ENCODE data around the gene TMEM213.

TMEM213 gene, protein sequence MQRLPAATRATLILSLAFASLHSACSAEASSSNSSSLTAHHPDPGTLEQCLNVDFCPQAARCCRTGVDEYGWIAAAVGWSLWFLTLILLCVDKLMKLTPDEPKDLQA

DNA sequence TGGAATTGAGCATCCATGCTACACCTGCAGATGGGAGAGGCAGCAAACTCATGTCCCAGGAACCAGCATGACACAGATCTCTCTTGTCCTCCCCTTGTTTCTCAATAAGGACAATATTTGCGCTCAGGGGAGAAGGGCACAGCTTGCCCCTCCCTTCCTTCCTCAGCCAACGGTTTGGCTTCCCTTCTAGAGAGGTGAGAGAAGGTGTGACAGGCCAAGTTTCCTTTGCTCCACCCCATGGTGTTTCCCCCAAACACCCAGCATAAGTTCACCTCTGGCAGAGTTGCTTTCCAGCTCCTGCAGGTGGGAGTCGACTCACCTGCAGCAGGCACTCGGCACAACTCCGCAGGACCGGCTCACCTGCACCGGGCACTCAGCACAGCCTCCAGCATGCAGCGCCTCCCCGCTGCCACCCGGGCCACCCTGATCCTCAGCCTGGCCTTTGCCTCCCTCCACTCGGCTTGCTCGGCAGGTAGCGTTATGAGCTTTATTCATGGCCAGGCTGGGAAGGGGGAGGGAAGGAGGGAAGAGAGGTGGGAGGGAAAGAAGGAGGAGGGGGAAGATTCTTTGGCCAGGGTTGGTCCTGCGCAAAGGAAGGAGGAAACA is at the start of gene TMEM213, which contains the start of gene ATP6V0A4:
Gene TMEM213, plus strand, starts transcription at position 280 of the 606 bp plus-strand sequence. Its CDS starts 111 bp downstream, at position 391.
Gene ATP6V0A4, minus strand, starts transcription at position 482 of the 606 bp plus-strand sequence. CDS start 26,949 bp downstream, outside the sequence.
- DNase-seq, result no peak

GRCh38 chr7:138748666-138749065 is 49.1 kb upstream of the TMEM213 start:
- no peak for DNase-seq

DNA sequence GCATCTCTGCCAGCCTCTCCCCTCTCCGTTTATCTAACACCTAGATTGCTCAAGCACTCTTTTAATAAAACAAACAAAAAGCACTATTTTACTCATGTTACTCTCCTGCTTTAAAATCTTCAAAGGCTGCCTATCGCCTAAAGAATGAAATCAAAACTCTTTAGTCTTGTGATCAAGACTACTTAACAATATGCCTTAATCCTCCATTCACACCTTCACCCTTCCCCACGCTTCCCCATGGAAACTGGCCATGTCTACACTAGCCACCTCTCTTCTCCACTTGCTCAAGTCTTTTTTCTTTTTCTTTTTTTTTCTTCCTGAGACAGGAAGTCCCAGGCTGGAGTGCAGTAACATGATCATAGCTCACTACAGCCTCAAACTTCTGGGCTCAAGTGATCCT is 47.8 kb upstream of the TMEM213 start:
- no peak for DNase-seq

DNA sequence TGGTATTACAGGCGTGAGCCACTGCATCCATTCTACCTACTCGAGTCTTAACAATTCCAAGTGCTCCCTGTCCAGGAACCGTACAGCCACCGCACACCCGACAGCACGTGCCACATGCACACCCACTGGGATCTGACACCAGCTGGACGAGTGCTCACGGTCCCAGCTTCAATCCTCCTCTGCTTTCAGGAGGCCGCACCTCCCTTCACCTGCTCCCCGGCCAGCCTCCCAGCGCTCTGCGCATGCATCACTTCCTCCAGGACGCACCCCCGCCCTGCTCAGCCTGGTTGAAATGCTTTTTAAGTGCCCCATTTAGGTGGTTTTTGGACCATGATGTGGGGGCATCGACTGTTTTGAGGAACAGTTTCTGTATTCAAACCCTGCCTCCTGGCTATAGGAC is 47.3 kb upstream of the TMEM213 start:
- DNase-seq, result no peak

- no peak for DNase-seq
These were observed 46.8 kb upstream of the TMEM213 start for GRCh38 chr7:138750901-138751464.

DNA sequence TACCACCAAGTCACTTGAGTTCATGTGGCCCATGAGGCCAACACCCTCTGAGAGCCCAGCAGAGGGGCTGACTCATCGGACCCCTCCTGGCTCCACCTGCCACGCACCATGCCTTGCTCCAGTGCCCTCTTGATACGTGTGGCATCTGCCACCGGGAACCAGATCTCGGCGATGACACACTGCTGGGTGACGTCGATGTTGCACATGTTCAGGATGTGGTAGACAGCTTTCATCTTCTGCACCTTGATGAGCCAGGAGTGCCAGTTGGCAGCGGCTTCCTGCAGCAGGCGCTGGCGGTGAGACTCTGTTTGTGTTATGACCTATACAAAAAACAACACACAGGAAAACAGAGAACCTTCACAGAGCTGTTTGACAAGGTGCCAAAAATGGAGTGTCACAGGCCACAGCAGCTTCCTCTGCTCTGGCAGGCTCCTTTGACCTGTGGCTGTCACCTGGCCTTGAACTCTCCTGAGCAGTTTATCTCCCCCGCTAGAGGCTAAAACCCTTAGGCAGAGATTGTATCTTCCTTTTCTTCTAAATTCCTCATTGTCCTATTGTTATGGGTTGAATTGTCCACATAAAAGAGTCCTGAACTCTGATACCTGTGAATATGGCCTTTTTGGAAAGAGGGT is 45.2 kb upstream of the TMEM213 start:
- DNase-seq, result no peak

DNA sequence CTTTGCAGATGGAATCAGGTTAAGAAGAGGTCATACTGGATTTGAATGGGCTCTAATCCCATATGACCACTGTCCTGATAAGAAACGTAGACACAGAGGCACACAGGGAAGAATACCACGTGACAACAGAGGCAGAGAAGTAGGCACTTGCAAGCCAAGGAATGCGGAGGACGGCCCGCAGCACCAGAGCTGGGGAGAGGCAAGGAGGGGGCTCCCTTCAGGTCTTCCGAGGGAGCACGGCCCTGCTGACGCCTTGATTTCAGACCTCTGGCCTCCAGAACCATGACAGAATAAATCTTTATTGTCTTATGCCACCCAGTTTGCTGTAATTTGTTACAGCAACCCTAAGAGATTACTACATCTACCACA is 44.7 kb upstream of the TMEM213 start:
- DNase-seq, result no peak

DNA sequence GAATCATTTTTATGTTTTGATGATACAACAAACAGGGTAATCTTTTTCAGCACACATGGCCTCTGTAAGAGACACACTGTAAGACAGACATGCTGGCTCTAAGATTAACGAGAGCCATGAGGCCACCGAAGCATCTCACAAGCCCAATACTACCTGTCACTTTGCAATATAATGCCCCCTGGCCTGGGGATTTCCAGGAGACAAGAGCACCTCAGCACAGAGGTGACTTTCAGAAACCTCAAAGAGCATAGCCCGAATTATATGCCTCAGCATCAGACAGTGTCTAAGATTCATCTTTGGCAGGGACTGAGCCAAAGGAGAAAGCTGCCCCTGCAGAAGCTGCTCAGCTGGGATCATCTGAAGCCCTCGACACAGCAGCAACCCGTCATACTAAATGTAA is 44.2 kb upstream of the TMEM213 start:
- no peak for DNase-seq

GRCh38 chr7:138755331-138755747 is 42.5 kb upstream of the TMEM213 start:
- DNase-seq, result no peak

DNA sequence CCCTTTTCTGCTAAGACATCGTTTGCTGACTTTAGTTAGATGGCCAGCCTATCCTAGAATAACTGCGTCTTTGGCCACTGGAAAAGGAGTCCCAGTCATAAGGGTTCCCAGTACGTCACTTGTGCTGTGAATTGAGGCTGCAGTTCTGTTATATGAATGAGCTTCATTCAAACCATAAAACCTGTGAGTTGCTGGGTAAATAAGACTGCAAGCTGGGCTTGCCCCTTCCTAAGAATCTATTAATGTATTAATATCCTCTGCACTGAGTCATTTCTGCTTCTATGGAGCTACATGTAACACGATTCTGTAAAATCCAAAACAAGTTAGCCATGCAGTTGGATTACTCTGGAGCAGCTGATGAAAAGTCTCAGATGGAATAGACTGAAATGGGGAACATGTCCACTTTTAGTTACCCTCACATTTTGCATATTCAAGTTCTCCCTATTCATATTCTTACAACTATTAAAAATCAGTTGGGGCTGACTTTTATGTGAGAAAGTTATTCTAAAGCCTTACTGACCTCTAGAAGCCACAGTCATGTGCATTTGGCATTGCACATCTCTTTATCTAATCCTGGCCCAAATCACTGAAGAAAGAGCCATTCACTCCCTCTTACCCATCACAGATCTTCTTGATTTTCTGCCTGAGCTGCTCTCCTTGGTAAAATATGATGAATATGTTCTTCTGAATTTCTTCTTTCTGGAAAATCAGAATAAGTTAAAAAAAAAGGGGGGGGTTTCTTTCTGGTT is 41.8 kb upstream of the TMEM213 start:
- peak in 1 of 56 donors; percentile 4 for DNase-seq

- no peak for DNase-seq
These were observed 41.1 kb upstream of the TMEM213 start for GRCh38 chr7:138756591-138757242.

DNA sequence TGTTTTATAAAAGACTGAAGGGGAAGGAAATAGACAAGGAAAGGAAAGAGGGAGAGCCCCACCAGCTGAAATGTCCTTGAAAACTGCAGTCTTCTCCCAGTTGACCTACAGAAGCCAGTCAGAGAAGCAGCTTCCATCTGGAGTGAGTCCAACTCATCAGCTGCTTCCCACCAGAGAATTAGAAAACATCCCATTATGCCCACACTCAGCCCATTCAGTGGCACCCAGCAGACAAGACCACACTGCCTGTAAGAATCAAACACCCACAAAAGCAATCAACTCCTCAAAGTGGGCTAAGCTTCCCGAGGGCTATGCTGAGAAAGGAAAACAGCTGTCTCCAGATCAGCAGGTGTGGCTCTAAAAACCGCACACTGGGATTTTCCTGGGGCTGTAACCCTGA is 29.6 kb upstream of the TMEM213 start:
- DNase-seq, result no peak

- no peak for DNase-seq
These were observed 26.9 kb upstream of the TMEM213 start for GRCh38 chr7:138770904-138771303.

- no peak for DNase-seq
These were observed 24.6 kb upstream of the TMEM213 start for GRCh38 chr7:138773176-138773575.

DNA sequence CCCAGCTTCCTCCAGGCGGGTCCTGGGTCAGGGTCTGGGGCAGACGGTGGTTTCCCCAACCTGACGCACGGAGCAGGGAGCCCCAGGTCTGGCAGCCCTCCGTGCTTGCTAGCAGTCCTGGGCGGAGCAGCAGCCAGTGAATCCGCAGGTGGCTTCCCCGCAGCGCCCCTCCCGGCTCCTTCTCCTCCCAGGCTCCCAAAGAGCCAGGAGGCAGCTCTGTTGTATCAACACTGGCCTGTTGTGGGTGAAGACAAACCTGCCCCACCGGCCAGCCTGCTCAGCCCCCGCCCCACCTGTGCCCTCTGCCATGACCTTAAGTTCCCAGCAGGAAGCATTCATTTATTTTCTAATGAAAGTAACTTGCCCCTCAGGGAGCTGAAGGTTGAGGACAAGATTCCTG is 24.0 kb upstream of the TMEM213 start:
- DNase-seq, result no peak

- no peak for DNase-seq
These were observed 21.5 kb upstream of the TMEM213 start for GRCh38 chr7:138776166-138776833.

GRCh38 chr7:138781004-138781403 is 16.8 kb upstream of the TMEM213 start:
- no peak for DNase-seq

DNA sequence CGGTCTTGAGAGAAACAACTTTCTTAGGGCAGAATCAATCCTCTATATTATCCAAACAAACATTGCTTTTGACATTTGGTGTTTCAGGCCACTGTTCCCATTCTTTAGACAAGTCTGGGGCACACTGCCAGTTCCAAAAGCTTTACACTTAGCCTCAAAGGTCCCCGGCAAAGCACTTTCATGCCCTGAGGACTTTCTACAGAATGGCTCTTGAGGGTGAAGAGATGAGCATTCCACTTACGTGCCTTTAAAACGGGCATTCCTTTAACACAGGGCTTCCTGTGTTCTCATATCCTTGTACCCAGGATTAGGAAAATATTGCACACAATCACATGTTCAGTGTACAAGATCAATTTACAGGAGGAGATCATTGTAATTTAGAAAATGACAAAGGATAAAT is 13.1 kb upstream of the TMEM213 start:
- no peak for DNase-seq

DNA sequence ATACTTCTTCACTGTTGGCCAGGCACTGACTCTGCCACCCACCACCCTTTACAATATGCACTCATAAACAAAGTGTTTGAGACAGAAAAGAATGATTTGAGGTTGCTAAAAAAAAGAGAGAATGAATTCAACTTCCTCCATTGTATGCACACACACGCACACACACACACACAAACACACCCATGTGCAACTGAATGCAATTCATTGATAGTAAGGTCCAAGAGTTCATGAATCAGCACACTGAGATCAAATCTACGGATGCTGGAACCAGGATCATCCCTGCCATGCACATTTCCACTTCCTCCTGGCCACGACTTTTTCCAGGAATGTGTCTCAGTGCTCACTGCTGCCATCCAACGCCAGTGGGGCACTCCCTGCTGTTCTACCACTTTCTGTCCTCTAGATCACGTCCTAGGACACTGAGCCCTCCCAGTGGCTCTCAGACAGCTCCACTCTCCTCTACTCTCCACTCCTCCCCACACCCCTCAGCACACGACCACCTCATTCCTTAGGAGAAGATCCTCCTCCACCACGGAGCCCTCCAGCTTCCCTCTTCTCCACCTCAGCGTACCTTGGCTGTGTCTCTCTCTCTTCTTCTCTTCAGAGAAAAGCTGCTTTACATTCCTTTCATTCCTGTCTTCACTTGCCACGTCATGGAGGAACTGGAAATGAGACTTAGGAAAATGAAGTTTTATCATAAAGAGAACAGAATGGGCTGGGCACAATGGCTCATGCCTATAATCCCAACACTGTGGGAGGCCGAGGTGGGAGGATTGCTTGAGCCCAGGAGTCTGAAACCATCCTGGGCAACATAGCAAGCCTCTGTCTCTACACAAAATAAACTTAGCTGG is 12.0 kb upstream of the TMEM213 start:
- no peak for DNase-seq

DNA sequence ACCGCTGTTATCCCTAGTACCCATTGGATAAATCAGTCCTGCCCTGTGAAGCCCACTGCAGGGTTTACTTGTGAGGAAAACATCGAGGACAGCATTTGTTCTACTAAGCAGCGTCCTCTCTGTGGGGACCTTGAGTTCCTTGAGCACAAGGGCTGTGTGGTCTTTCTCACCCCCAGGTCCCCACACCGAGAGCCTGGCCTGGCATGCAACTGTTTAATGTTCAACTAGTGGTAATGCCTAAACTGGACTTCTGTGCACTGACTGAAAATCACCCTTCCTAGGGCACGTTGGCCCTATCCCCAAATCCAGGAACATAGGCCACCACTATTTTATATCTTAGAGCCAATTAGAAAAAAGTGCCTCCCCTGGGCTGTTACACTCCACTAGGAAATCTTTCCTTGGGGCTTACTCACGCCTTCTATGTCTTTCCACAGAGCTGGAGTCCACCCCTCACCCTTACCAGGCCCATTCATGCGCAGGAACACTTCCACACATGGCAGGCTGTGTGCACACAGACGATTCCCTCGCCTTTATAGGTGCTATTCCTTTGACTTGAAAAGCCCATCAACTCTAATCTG is 1.7 kb upstream of the TMEM213 start:
- no peak for DNase-seq
